Muscle of leg (tissue), 11 donors: Measurements from ENCODE around the gene MEIOB. TPM values are rescaled to one million over a fixed set of nuclear protein-coding genes. Genes with fewer than 3 reads are reported as not detected.
"Not testable (repeated sequence)": the region's sequence is repeated elsewhere in the genome, so short reads cannot be mapped to it uniquely, and the experiment has no call there.

Experiments
- DNase-seq: peaks from one replicate; pipeline ENCODE4 v3.0.0; 2013
- H3K27ac ChIP-seq: one replicate; pipeline ENCODE4 v1.5.1; 2013; ENCODE audit warnings: mild to moderate bottlenecking, low read length, control low read depth
- H3K27me3 ChIP-seq: one replicate; pipeline ENCODE4 v1.6.1; 2013; ENCODE audit warnings: low read length; ENCODE audit not compliant: control insufficient read depth, insufficient read depth
- H3K36me3 ChIP-seq: one replicate; pipeline ENCODE4 v1.6.1; 2013; ENCODE audit warnings: low read length; ENCODE audit not compliant: control insufficient read depth, insufficient read depth
- H3K4me1 ChIP-seq: one replicate; pipeline ENCODE4 v1.6.1; 2013; ENCODE audit warnings: low read length; ENCODE audit not compliant: control insufficient read depth, insufficient read depth
- H3K4me3 ChIP-seq: one replicate; pipeline ENCODE4 v1.5.1; 2013; ENCODE audit warnings: low read length, control low read depth
- H3K9me3 ChIP-seq: replicated peaks from 2 replicates; pipeline ENCODE4 v1.6.1; 2013; ENCODE audit warnings: low read depth, low read length; ENCODE audit not compliant: control insufficient read depth
- WGBS: methylation state at CpG from one replicate; pipeline ENCODE4 v1.1.5; 2013; ENCODE audit warnings: missing lambda C conversion rate; ENCODE audit not compliant: insufficient coverage; 5-methylcytosine and 5-hydroxymethylcytosine counted together
- polyA plus RNA-seq, 8 donors: library from polyadenylated mRNA; unstranded; fragments of 120-200 nt; gene quantifications; one replicate each; pipeline versions ENCODE4 v1.2.1 to v1.2.3, GENCODE V29; 2013; ENCODE audit warnings: inconsistent platforms in 1 of 8, low replicate concordance in 1 of 8; ENCODE audit not compliant: insufficient read length in 8 of 8, insufficient read depth in 1 of 8
- total RNA-seq: library from RNA; stranded (reverse); fragments of 120-200 nt; gene quantifications from one replicate; pipeline ENCODE4 v1.2.4, GENCODE V29; 2013

The MEIOB gene
- total and polyA plus RNA-seq, 9 donors, result 0.22 to 0.87 (median 0.55) TPM; not detected in 2

DNA sequence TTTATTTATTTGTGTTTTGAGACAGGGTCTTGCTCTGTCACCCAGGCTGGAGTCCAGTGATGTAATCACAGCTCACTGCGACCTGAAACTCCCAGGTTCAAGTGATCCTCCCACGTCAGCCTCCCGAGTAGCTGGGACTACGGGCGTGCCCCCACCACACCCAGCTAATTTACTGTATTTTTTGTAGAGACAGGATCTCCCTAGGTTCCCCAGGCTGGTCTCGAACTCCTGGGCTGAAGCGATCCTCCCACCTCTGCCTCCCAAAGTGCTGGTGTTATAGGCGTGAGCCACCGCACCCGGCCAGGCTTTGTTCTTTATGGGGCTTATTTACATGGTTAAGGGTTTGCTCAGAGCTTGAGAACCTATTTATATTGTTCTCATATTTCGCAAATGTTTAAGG is 5.8 kb upstream of the MEIOB start:
- Histone ChIP-seq H3K27ac (no peak overlapping the region), H3K36me3 (no peaks in the 10 kb centered on the region), H3K4me3 (no peak overlapping the region), H3K4me1 (no peaks in the 10 kb centered on the region), H3K27me3 (peaks cover 42% of the 10 kb centered on the region), H3K9me3 (no peaks in the 10 kb centered on the region)
- DNase-seq, result no peak
- WGBS, result no CpG with 5 or more reads among the region's 11 CpGs

- Histone ChIP-seq H3K27ac (no peak overlapping the region), H3K27me3 (peaks cover 49% of the 10 kb centered on the region), H3K4me3 (no peak overlapping the region), H3K4me1 (peaks cover 2% of the 10 kb centered on the region), H3K9me3 (no peaks in the 10 kb centered on the region), H3K36me3 (no peaks in the 10 kb centered on the region)
- WGBS, result 51% methylated on average over 6 of the region's 6 CpGs
- no peak for DNase-seq
Observed at GRCh38 chr16:1877089-1877488, 5.1 kb upstream of the MEIOB start.

- no peak overlapping the region for H3K27ac ChIP-seq
- no peak overlapping the region for H3K4me3 ChIP-seq
- H3K4me1 ChIP-seq, result peaks cover 2% of the 10 kb centered on the region
- no peaks in the 10 kb centered on the region for H3K9me3 ChIP-seq
- no peaks in the 10 kb centered on the region for H3K36me3 ChIP-seq
- WGBS, result 85% methylated on average over 4 of the region's 7 CpGs
- H3K27me3 ChIP-seq, result peaks cover 51% of the 10 kb centered on the region
- no peak for DNase-seq
Observed at GRCh38 chr16:1876468-1876867, 4.5 kb upstream of the MEIOB start.

DNA sequence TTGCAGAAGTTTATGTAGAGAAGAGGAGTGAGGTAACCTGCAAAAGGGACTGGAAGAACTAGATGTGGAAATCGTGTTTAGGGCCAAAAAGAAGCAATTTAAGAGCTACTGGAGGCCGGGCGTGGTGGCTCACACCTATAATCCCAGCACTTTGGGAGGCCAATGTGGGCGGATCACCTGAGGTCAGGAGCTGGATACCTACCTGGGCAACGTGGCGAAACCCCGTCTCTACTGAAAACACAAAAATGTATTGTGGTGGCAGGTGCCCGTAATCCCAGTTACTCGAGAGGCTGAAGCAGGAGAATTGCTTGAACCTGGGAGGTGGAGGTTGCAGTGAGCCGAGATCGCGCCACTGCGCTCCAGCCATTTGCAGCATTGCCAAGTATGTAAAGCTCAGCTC is 4.1 kb upstream of the MEIOB start:
- DNase-seq, H3K4me1 ChIP-seq, H3K4me3 ChIP-seq, H3K27ac ChIP-seq, H3K36me3 ChIP-seq, H3K9me3 ChIP-seq: not testable (repeated sequence)
- 72% methylated on average over 3 of the region's 13 CpGs for WGBS
- H3K27me3 ChIP-seq, result peaks cover 53% of the 10 kb centered on the region

GRCh38 chr16:1874854-1875253 is 2.9 kb upstream of the MEIOB start:
- Histone ChIP-seq H3K27ac (no peak overlapping the region), H3K27me3 (peaks cover 50% of the 10 kb centered on the region), H3K36me3 (no peaks in the 10 kb centered on the region), H3K9me3 (no peaks in the 10 kb centered on the region), H3K4me1 (peaks cover 2% of the 10 kb centered on the region), H3K4me3 (no peak overlapping the region)
- WGBS, result 56% methylated on average over 3 of the region's 6 CpGs
- DNase-seq, result no peak

GRCh38 chr16:1870365-1871082 is 1.4 kb downstream of the MEIOB start:
- no peaks in the 10 kb centered on the region for H3K36me3 ChIP-seq
- H3K9me3 ChIP-seq, result no peaks in the 10 kb centered on the region
- H3K4me3 ChIP-seq, result no peak overlapping the region
- no peak overlapping the region for H3K27ac ChIP-seq
- WGBS, result 29% methylated on average over 3 of the region's 9 CpGs
- peaks cover 2% of the 10 kb centered on the region for H3K4me1 ChIP-seq
- DNase-seq, result no peak
- H3K27me3 ChIP-seq, result peaks cover 40% of the 10 kb centered on the region

- Histone ChIP-seq H3K36me3 (no peaks in the 10 kb centered on the region), H3K4me3 (no peak overlapping the region), H3K4me1 (no peaks in the 10 kb centered on the region), H3K9me3 (no peaks in the 10 kb centered on the region), H3K27ac (no peak overlapping the region), H3K27me3 (peaks cover 25% of the 10 kb centered on the region)
- WGBS, result no CpG with 5 or more reads among the region's 6 CpGs
- no peak for DNase-seq
Observed at GRCh38 chr16:1865902-1866690, 5.9 kb downstream of the MEIOB start.

GRCh38 chr16:1863681-1864460 is 8.1 kb downstream of the MEIOB start:
- Histone ChIP-seq H3K27me3 (peaks cover 33% of the 10 kb centered on the region), H3K27ac (no peak overlapping the region), H3K9me3 (no peaks in the 10 kb centered on the region), H3K36me3 (no peaks in the 10 kb centered on the region), H3K4me3 (no peak overlapping the region), H3K4me1 (no peaks in the 10 kb centered on the region)
- peak; percentile 40 for DNase-seq
- WGBS, result 0% methylated on average over 3 of the region's 4 CpGs

DNA sequence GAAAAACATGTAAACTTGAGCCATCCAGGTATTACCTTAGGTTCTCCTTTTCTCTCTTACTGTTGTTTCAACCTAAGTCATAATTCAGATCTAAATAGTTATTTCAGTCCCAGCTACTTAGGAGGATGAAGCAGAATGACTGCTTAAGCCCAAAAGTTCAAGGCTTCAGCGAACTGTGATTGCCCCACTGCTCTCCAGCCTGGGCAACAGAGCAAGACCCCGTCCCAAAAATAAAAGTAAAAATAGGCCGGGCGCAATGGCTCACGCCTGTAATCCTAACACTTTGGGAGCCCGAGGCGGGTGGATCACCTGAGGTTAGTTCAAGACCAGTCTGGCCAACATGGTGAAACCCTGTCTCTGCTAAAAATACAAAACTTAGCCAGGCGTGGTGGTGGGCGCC is 9.6 kb downstream of the MEIOB start:
- Histone ChIP-seq H3K4me3 (no peak overlapping the region), H3K4me1 (no peaks in the 10 kb centered on the region), H3K9me3 (no peaks in the 10 kb centered on the region), H3K36me3 (no peaks in the 10 kb centered on the region), H3K27me3 (peaks cover 38% of the 10 kb centered on the region), H3K27ac (no peak overlapping the region)
- 79% methylated on average over 4 of the region's 9 CpGs for WGBS
- no peak for DNase-seq

- Histone ChIP-seq H3K36me3 (no peaks in the 10 kb centered on the region), H3K27me3 (peaks cover 41% of the 10 kb centered on the region), H3K27ac (no peak overlapping the region), H3K4me3 (no peak overlapping the region), H3K9me3 (no peaks in the 10 kb centered on the region), H3K4me1 (no peaks in the 10 kb centered on the region)
- no peak for DNase-seq
- 93% methylated on average over 2 of the region's 5 CpGs for WGBS
Observed at GRCh38 chr16:1861730-1862129, 10.2 kb downstream of the MEIOB start.
